DOHH2 (cell line): ENCODE measurements around the gene SPATA24.

ENCODE experiments used
- H3F3A ChIP-seq: fragments of 200-600 bp; sonication (generic), shearing (Covaris generic); 2 replicates; pipeline ENCODE4 v1.6.0; 2016; ENCODE audit warnings: antibody characterized with exemption, mild to moderate bottlenecking; ENCODE audit not compliant: control insufficient read depth, insufficient read depth
- H3K27ac ChIP-seq: fragments of 200-600 bp; sonication (generic); 2 replicates; pipeline ENCODE4 v1.5.1; 2014; ENCODE audit warnings: low read depth, mild to moderate bottlenecking, low read length, moderate library complexity
- H3K27me3 ChIP-seq: fragments of 200-600 bp; sonication (generic); 2 replicates; pipeline ENCODE4 v1.6.1; 2014; ENCODE audit warnings: mild to moderate bottlenecking, low read length, mixed read lengths; ENCODE audit not compliant: control insufficient read depth
- H3K36me3 ChIP-seq: fragments of 200-600 bp; sonication (generic); 2 replicates; pipeline ENCODE4 v1.6.1; 2014; ENCODE audit warnings: mild to moderate bottlenecking, low read length, moderate library complexity, mixed read lengths; ENCODE audit not compliant: control insufficient read depth
- H3K4me1 ChIP-seq: fragments of 200-600 bp; sonication (generic); 2 replicates; pipeline ENCODE4 v1.6.1; 2014; ENCODE audit warnings: mild to moderate bottlenecking, low read length, mixed read lengths; ENCODE audit not compliant: control insufficient read depth
- H3K4me2 ChIP-seq: fragments of 200-600 bp; sonication (generic); 2 replicates; pipeline ENCODE4 v1.6.0; 2014; ENCODE audit warnings: mild to moderate bottlenecking, low read length, moderate library complexity
- H3K4me3 ChIP-seq: fragments of 200-600 bp; sonication (generic); 2 replicates; pipeline ENCODE4 v1.5.1; 2014; ENCODE audit warnings: mild to moderate bottlenecking, low read length, mixed read lengths
- H3K79me2 ChIP-seq: fragments of 200-600 bp; sonication (generic); 2 replicates; pipeline ENCODE4 v1.6.1; 2014; ENCODE audit warnings: mild to moderate bottlenecking, low read length, mixed read lengths; ENCODE audit not compliant: control insufficient read depth
- H3K9me2 ChIP-seq: fragments of 200-600 bp; sonication (generic); replicated peaks from 2 replicates; pipeline ENCODE4 v1.6.1; 2014; ENCODE audit warnings: mild to moderate bottlenecking, low read length, mixed read lengths; ENCODE audit not compliant: control insufficient read depth
- H3K9me3 ChIP-seq: fragments of 200-600 bp; sonication (generic); 2 replicates; pipeline ENCODE4 v1.6.1; 2014; ENCODE audit warnings: antibody characterized with exemption, low read length, mixed read lengths; ENCODE audit not compliant: control insufficient read depth, insufficient read depth
- H4K20me1 ChIP-seq: fragments of 200-600 bp; sonication (generic); 2 replicates; pipeline ENCODE4 v1.6.0; 2014; ENCODE audit warnings: low read depth, mild to moderate bottlenecking, antibody characterized with exemption, low read length, moderate library complexity; ENCODE audit not compliant: control insufficient read depth, insufficient read depth
- EZH2phosphoT487 ChIP-seq: fragments of 200-600 bp; sonication (generic); IDR thresholded peaks from 2 replicates; pipeline ENCODE4 v1.6.1; 2017; ENCODE audit warnings: borderline replicate concordance, mild to moderate bottlenecking, antibody characterized with exemption, low read length, moderate library complexity, mixed read lengths
- TF ChIP-seq, protein P1 (sequence below): fragments of 200-600 bp; sonication (generic); IDR thresholded peaks from one replicate; pipeline ENCODE4 v1.5.1; 2014; ENCODE audit warnings: antibody characterized with exemption, mild to moderate bottlenecking, low read depth, low read length; ENCODE audit not compliant: poor library complexity, severe bottlenecking

Gene SPATA24

DNA sequence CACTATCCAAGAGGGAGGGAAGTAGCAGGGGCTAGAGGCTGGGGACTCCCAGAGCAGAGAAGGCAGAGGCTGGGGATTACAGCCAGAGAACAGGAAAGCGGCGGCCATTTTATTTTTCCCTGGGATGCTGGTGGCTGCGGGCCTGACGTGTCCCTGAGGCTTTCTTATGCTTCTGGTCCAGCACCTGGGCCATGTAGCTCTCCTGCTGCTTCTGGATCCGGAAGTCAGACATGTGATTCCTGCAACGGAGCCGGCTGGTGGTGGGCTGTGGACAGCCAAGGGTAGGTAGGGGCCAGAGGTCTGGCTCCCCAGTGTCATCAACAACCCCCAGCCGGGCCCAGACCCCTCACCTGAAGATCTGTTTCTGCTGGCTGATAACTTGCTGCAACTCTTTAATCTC lies 7.2 kb downstream of the SPATA24 start:
- peaks cover 8% of the 10 kb centered on the region for H3F3A ChIP-seq
- H3K4me1 ChIP-seq, result peaks cover 40% of the 10 kb centered on the region
- H4K20me1 ChIP-seq, result no peaks in the 10 kb centered on the region
- H3K4me2 ChIP-seq, result no peak overlapping the region
- no peaks in the 10 kb centered on the region for H3K27me3 ChIP-seq
- peaks cover 42% of the 10 kb centered on the region for H3K79me2 ChIP-seq
- TF ChIP-seq EZH2phosphoT487, result no peak
- TF ChIP-seq, protein P1, sequence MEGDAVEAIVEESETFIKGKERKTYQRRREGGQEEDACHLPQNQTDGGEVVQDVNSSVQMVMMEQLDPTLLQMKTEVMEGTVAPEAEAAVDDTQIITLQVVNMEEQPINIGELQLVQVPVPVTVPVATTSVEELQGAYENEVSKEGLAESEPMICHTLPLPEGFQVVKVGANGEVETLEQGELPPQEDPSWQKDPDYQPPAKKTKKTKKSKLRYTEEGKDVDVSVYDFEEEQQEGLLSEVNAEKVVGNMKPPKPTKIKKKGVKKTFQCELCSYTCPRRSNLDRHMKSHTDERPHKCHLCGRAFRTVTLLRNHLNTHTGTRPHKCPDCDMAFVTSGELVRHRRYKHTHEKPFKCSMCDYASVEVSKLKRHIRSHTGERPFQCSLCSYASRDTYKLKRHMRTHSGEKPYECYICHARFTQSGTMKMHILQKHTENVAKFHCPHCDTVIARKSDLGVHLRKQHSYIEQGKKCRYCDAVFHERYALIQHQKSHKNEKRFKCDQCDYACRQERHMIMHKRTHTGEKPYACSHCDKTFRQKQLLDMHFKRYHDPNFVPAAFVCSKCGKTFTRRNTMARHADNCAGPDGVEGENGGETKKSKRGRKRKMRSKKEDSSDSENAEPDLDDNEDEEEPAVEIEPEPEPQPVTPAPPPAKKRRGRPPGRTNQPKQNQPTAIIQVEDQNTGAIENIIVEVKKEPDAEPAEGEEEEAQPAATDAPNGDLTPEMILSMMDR, result no peak
- H3K9me3 ChIP-seq, result no peaks in the 10 kb centered on the region
- no peak overlapping the region for H3K27ac ChIP-seq
- H3K36me3 ChIP-seq, result peaks cover 40% of the 10 kb centered on the region
- H3K4me3 ChIP-seq, result no peak overlapping the region
- no peaks in the 10 kb centered on the region for H3K9me2 ChIP-seq

DNA sequence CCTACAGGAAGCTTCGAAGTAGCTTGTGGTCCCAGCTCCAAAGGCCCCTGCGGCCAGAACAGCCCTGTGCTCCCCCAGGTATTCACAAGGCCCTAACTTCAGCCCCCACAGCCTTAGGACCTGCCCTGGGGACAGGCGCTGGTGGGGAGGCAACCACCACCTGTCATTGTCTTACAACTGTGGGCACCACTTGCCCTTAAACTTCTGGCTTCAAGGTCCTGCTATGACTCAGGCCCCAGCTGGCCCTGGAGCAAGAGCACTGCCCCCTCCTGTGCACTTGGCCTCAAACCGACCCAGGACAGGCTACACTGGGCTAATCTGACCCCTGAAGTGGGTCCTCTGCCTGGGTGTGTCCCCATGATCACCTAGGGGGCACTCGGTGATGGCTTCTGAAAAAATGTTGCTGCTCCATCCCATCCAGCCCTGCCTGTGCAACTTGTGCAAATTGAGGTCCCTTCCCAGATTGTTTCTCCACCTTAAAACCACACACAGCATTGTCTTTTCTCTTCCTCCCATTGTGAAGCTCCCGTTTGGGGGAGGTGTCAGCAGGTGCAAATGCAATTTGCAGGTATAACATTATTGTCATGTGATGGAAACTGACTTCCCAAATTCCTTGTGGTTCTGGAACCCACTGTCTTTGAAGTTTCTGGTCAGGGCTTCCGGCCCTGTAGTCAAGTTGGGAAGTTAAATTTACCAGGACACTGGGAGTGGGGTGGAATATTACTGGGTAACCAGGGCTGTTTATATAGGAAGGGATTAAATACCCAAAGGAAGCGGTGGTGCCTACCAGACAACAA lies 7.8 kb downstream of the SPATA24 start:
- H3F3A ChIP-seq, result peaks cover 9% of the 10 kb centered on the region
- no peak overlapping the region for H3K27ac ChIP-seq
- no peak for TF ChIP-seq EZH2phosphoT487
- TF ChIP-seq, protein P1, result no peak
- H3K4me2 ChIP-seq, result peak overlapping the region; percentile 99; the same call in 1 of the 2 replicates
- H3K36me3 ChIP-seq, result peaks cover 46% of the 10 kb centered on the region
- peaks cover 46% of the 10 kb centered on the region for H3K4me1 ChIP-seq
- H3K9me2 ChIP-seq, result no peaks in the 10 kb centered on the region
- H3K27me3 ChIP-seq, result no peaks in the 10 kb centered on the region
- no peaks in the 10 kb centered on the region for H3K9me3 ChIP-seq
- peaks cover 48% of the 10 kb centered on the region for H3K79me2 ChIP-seq
- no peak overlapping the region for H3K4me3 ChIP-seq
- no peaks in the 10 kb centered on the region for H4K20me1 ChIP-seq

DNA sequence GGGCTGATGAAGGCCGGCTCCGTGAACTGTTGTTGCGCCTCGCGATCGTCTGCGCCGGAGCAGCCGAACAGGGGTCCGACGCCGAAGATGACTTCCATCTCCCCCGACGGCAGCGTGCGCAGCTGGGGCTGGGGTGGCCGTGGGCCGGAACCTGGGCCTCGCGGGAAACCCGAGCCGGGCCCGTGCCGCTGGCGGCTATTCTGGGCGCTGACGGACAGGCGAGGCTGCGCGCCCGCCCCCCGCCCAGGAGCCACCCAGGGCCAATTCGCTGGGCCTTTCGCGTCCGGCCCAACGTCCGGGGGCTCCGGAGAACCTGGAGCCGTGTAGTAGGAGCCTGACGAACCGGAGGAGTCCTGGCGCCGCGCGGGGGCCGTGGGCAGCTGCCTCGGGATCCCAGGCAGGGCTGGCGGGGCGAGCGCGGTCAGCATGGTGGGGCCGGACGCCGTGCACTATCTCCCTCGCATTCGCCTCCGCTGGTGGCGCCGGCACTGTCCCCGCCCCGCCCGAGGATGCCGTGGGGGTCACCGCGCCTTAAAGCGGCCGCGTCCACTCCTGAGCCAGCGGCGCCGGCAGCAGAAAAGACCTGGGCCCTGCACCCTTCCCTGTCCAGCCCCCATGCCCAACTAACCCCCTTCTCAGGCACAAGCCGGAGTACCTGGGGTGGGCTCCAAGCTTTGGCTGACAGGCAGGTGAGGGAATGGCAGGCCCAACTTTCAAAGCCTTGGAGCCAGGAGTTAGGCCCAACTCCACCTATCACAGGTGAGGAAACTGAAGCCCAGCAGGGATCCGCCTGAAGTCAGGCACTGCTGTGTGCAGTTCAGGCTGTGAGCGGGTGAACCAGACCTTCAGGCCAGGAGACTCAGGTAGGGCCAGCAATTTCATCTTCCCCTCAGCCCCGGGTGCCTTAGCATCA lies 9.0 kb downstream of the SPATA24 start, which contains the start of gene PROB1:
TSS of gene PROB1 (minus strand) at position 451 of the 913 bp plus-strand sequence. CDS start at position 428, 23 bp downstream.
- no peaks in the 10 kb centered on the region for H4K20me1 ChIP-seq
- 0 out of 2 replicates have a peak within 1 kb of the TSS, but pooled peaks have one; percentile 99 for H3K27ac ChIP-seq
- H3K79me2 ChIP-seq, result peaks cover 60% of the 10 kb centered on the region
- TF ChIP-seq EZH2phosphoT487, result no peak
- TF ChIP-seq, protein P1, result no peak
- peak within 1 kb of the TSS; percentile 99 for H3K4me2 ChIP-seq
- H3K36me3 ChIP-seq, result peaks cover 57% of the 10 kb centered on the region
- peak within 1 kb of the TSS; percentile 99 for H3K4me3 ChIP-seq
- peaks cover 19% of the 10 kb centered on the region for H3F3A ChIP-seq
- no peaks in the 10 kb centered on the region for H3K9me3 ChIP-seq
- H3K9me2 ChIP-seq, result no peaks in the 10 kb centered on the region
- H3K27me3 ChIP-seq, result no peaks in the 10 kb centered on the region
- peaks cover 58% of the 10 kb centered on the region for H3K4me1 ChIP-seq
